ENCODE measurements around the gene PAX4. TPM values are rescaled to one million over a fixed set of nuclear protein-coding genes. Genes with fewer than 3 reads are reported as not detected.

PAX4 gene
- total RNA-seq: not detected in 2 replicates

GRCh38 chr7:127618042-127618441 is at the start of gene PAX4:
TSS of gene PAX4 (minus strand) at chr7:127618142. CDS start at chr7:127615928, 2,214 bp downstream.
- intact Hi-C loops (cut with micrococcal nuclease): no loop called here

GRCh38 chr7:127667017-127667670 is 49.2 kb upstream of the PAX4 start:
- intact Hi-C loops (cut with micrococcal nuclease): no loop called here

- intact Hi-C loops (cut with micrococcal nuclease): no loop called here
Observed at GRCh38 chr7:127666602-127667001, 48.7 kb upstream of the PAX4 start.

- intact Hi-C loops (cut with micrococcal nuclease): no loop called here
Observed at GRCh38 chr7:127665922-127666321, 48.0 kb upstream of the PAX4 start.

- intact Hi-C loops (cut with micrococcal nuclease): loop anchor here (10.0 kb wide), 1 partner anchor 1776 kb away; the partner anchor contains the start of gene STRIP2
Observed at GRCh38 chr7:127658970-127659630, 41.2 kb upstream of the PAX4 start.

- intact Hi-C loops (cut with micrococcal nuclease): loop anchor here (10.0 kb wide), 1 partner anchor 1777 kb away; the partner anchor contains the start of gene STRIP2
Observed at GRCh38 chr7:127657500-127657899, 39.6 kb upstream of the PAX4 start.

GRCh38 chr7:127655720-127656119 is 37.8 kb upstream of the PAX4 start:
- intact Hi-C loops (cut with micrococcal nuclease): loop anchor here (10.0 kb wide), 1 partner anchor 1779 kb away; the partner anchor contains the start of gene STRIP2

GRCh38 chr7:127654404-127655394 is 36.8 kb upstream of the PAX4 start:
- intact Hi-C loops (cut with micrococcal nuclease): loop anchor here (10.0 kb wide), 1 partner anchor 1780 kb away; the partner anchor contains the start of gene STRIP2

- intact Hi-C loops (cut with micrococcal nuclease): loop anchor here (2.0 to 10.0 kb wide), 4 partner anchors 25 to 1781 kb away; partner anchors contain the start of genes CALU and STRIP2
Observed at GRCh38 chr7:127653396-127653795, 35.5 kb upstream of the PAX4 start.

- intact Hi-C loops (cut with micrococcal nuclease): loop anchor here (1.0 to 10.0 kb wide), 9 partner anchors 26 to 1782 kb away; partner anchors contain the start of genes CALU, GCC1, HILPDA and RBM28
Observed at GRCh38 chr7:127652333-127653248, 34.6 kb upstream of the PAX4 start.

GRCh38 chr7:127651556-127652332 is 33.8 kb upstream of the PAX4 start, which contains the start of gene SND1:
TSS of gene SND1 (plus strand) at chr7:127652194. CDS start at chr7:127652374, 180 bp downstream.
- intact Hi-C loops (cut with micrococcal nuclease): loop anchor here (1.0 to 10.0 kb wide), 9 partner anchors 27 to 1783 kb away; partner anchors contain the start of genes CALU, GCC1, HILPDA and RBM28

- intact Hi-C loops (cut with micrococcal nuclease): loop anchor here (10.0 kb wide), 1 partner anchor 1784 kb away; the partner anchor contains the start of gene STRIP2
Observed at GRCh38 chr7:127650847-127651555, 33.1 kb upstream of the PAX4 start.

GRCh38 chr7:127648986-127649385 is 31.0 kb upstream of the PAX4 start:
- intact Hi-C loops (cut with micrococcal nuclease): no loop called here

GRCh38 chr7:127647636-127648035 is 29.7 kb upstream of the PAX4 start:
- intact Hi-C loops (cut with micrococcal nuclease): no loop called here

GRCh38 chr7:127644484-127644883 is 26.5 kb upstream of the PAX4 start:
- intact Hi-C loops (cut with micrococcal nuclease): no loop called here

- intact Hi-C loops (cut with micrococcal nuclease): no loop called here
Observed at GRCh38 chr7:127638197-127638596, 20.3 kb upstream of the PAX4 start.

GRCh38 chr7:127635659-127636285 is 17.8 kb upstream of the PAX4 start:
- intact Hi-C loops (cut with micrococcal nuclease): no loop called here

Measured in T-helper 1 cell treated with Interleukin-12 subunit alpha and Interleukin-12 subunit beta and Interleukin-4 antibody, amounts not matched to agents 30 ng/mL and 1 ng/mL, for 36 hours (primary cell).